ENCODE data around the gene ANKRD6. TPM values are rescaled to one million over a fixed set of nuclear protein-coding genes. Genes with fewer than 3 reads are reported as not detected.
"Not testable (repeated sequence)": the region's sequence is repeated elsewhere in the genome, so short reads cannot be mapped to it uniquely, and the experiment has no call there.

The ANKRD6 gene
- total RNA-seq, 2 experiments from 2014 or later: 3.3 to 4.8 TPM

GRCh38 chr6:89641581-89641980 is 208.6 kb downstream of the ANKRD6 start:
- H3K27ac Mint-ChIP-seq, H3K4me3 Mint-ChIP-seq, H3K9me3 Mint-ChIP-seq, POLR2A ChIA-PET, H3K27me3 Mint-ChIP-seq, DNase-seq: not testable (repeated sequence)
- H3K4me1 Mint-ChIP-seq: peaks cover 28% of the 10 kb centered on the region
- H3K36me3 Mint-ChIP-seq (ENCODE audit: low read depth): peaks cover 49% of the 10 kb centered on the region
- CTCF ChIA-PET: interaction anchor here (0.5 to 1.9 kb wide), 2 partner anchors 10 to 562 kb away, joined by 4 to 6 read pairs; no protein-coding TSS in a partner anchor

DNA sequence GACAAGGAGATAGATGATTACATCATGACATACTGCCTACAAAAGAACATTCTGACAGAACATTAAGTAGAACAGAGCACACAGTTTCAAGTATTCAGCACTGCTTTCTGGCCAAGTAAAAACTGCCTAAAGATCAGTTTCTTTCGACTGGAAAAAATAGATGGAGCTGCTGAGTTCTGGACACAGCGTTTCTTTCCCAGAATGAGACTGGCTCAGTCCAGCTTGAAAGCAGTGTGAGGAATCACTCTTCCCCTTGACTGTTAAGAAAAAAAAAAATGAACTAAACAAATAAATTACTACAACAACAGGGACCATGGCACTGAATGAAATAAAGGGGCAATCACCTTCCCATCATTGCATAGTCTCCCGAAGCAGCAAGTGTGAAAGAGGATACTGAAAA is 210.0 kb downstream of the ANKRD6 start:
- CTCF ChIA-PET: interaction anchor here (0.5 to 1.9 kb wide), 4 partner anchors 11 to 293 kb away, joined by 3 to 6 read pairs (median 4); no protein-coding TSS in a partner anchor
- Mint-ChIP-seq H3K27me3 (no peaks in the 10 kb centered on the region), H3K9me3 (no peaks in the 10 kb centered on the region), H3K4me1 (peaks cover 19% of the 10 kb centered on the region), H3K27ac (no peak overlapping the region), H3K4me3 (no peak overlapping the region), H3K36me3 (ENCODE audit: low read depth) (peaks cover 49% of the 10 kb centered on the region)
- DNase-seq: no peak
- POLR2A ChIA-PET: no interaction called here

DNA sequence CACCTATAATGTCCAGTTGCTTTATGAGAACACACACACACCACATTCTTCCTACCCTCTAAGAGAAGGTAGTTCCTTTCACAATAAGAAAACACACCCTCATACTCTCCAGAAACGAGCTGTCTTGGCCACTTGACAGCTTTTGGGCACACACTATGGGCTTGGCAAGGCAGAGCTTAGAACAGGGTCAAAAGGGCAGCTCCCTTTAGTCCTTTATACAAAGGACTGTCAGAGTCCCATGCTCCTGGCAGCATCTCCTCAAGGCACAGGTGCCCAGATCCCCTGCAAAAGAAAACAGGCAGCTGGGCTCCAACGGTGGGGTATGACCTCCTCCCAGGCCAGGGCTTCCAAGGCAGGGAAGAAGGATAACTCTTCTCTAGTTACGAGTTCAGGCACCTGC is 210.5 kb downstream of the ANKRD6 start:
- no peaks in the 10 kb centered on the region for H3K9me3 Mint-ChIP-seq
- DNase-seq: no peak

DNA sequence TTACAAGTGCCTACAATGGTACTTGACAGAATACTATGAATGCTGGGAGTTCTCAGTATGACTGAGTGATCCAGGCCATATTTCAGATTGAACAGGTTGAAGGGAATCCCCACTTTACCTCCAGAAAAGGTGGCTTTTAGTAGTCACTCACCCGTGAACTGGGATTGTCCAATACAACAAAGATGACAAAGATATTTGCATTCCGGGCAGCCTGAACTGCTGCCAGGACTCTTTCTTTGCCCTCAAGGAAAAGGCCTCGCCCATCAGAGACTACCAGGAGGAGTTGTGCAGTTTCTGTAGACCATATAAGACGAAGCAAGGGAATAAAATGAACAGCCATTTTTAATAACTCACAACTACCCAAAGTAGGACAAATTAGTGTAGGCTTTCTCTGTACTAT is 211.9 kb downstream of the ANKRD6 start:
- CTCF ChIA-PET: interaction anchor here (0.8 kb wide), 1 partner anchor 23 kb away, joined by 3 read pairs; no protein-coding TSS in a partner anchor
- POLR2A ChIA-PET: no interaction called here
- Mint-ChIP-seq H3K9me3 (no peaks in the 10 kb centered on the region), H3K27me3 (no peaks in the 10 kb centered on the region), H3K4me3 (no peak overlapping the region), H3K4me1 (peaks cover 3% of the 10 kb centered on the region), H3K27ac (no peak overlapping the region), H3K36me3 (ENCODE audit: low read depth) (peaks cover 56% of the 10 kb centered on the region)
- no peak for DNase-seq

More for the DNA sequence above, 210.5 kb downstream of the ANKRD6 start:
- Mint-ChIP-seq H3K4me3 (no peak overlapping the region), H3K27ac (peak overlapping the region; percentile 15), H3K36me3 (ENCODE audit: low read depth) (peaks cover 48% of the 10 kb centered on the region), H3K27me3 (no peaks in the 10 kb centered on the region), H3K4me1 (peaks cover 14% of the 10 kb centered on the region)
- POLR2A ChIA-PET: no interaction called here
- CTCF ChIA-PET: interaction anchor here (1.5 to 1.9 kb wide), 2 partner anchors 11 to 30 kb away, joined by 3 to 6 read pairs; no protein-coding TSS in a partner anchor

DNA sequence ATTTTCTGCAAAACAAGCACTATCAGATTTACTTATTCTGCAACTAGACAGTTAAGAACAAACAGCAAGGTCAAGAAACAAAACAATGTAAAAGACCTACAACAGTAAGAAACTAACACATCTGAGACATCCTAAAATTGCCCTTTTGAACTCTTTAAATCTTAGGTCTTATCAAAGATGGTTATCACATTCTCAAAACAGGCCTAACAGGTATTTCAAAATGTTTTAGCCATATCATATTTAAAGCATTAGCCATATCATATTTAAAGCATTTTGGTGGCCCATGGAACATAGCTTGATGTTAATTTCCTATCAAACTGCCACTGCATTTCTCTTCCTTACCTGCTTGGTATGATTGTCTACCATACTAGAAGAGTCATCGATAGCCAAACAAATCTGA is 216.7 kb downstream of the ANKRD6 start:
- no peaks in the 10 kb centered on the region for H3K27me3 Mint-ChIP-seq
- ChIA-PET POLR2A (no interaction called here), CTCF (interaction anchor here (2.0 kb wide), 1 partner anchor 11 kb away, joined by 5 read pairs; the partner anchor contains the start of gene LYRM2)
- H3K4me1 Mint-ChIP-seq: no peaks in the 10 kb centered on the region
- no peak for DNase-seq
- no peaks in the 10 kb centered on the region for H3K9me3 Mint-ChIP-seq
- H3K4me3 Mint-ChIP-seq: no peak overlapping the region
- peaks cover 62% of the 10 kb centered on the region for H3K36me3 Mint-ChIP-seq (ENCODE audit: low read depth)
- no peak overlapping the region for H3K27ac Mint-ChIP-seq

DNA sequence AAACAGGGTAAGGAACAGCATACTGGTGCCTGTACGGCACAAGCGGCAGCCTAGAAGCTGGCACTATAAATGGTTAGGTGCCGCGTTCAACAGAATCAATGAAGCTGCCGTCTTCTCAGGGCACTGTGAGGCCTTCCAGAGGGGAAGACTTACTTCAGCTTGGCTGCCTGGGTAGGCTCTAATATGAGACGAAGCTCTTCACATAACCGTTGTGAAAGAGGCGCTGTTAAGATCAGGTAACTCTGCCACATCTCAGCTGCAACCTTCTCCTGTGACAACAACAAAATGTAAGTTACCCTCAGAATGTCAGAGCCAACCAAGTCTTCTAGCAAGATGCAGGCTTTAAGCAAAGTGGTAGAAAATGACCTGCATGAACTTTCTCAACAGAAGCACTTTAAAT is 217.6 kb downstream of the ANKRD6 start:
- POLR2A ChIA-PET: no interaction called here

GRCh38 chr6:89655122-89655521 is 222.2 kb downstream of the ANKRD6 start:
- Mint-ChIP-seq H3K27me3 (no peaks in the 10 kb centered on the region), H3K9me3 (no peaks in the 10 kb centered on the region), H3K4me3 (no peak overlapping the region), H3K4me1 (no peaks in the 10 kb centered on the region), H3K36me3 (ENCODE audit: low read depth) (peaks cover 47% of the 10 kb centered on the region), H3K27ac (no peak overlapping the region)
- ChIA-PET POLR2A (no interaction called here), CTCF (interaction anchor here (0.8 kb wide), 1 partner anchor 40 kb away, joined by 5 read pairs; no protein-coding TSS in a partner anchor)
- no peak for DNase-seq

More for the DNA sequence above, 217.6 kb downstream of the ANKRD6 start:
- DNase-seq: no peak
- Mint-ChIP-seq H3K4me1 (no peaks in the 10 kb centered on the region), H3K27ac (no peak overlapping the region), H3K36me3 (ENCODE audit: low read depth) (peaks cover 60% of the 10 kb centered on the region), H3K4me3 (no peak overlapping the region), H3K9me3 (no peaks in the 10 kb centered on the region), H3K27me3 (no peaks in the 10 kb centered on the region)
- CTCF ChIA-PET: interaction anchor here (2.0 kb wide), 1 partner anchor 12 kb away, joined by 5 read pairs; the partner anchor contains the start of gene LYRM2

- H3K27ac Mint-ChIP-seq: no peak overlapping the region
Observed at GRCh38 chr6:89657445-89658158, 224.7 kb downstream of the ANKRD6 start.

DNA sequence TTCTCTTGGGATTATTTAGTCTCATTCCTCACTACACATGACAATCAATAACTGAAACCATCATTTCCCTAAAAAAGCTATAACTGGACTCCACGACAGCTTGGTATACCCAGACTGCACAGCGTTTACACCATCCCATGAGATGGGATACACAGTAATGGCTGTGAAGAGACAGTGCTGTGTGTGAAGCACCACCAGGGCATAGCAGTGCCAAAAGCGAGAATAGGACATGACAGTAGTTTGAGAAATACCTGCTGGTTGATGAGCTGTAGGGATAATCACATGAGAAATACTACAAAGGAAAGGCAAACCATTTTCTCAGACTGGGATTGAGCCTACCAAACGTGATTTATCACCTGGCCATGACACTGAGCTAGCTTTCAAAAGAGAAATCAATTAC is 228.0 kb downstream of the ANKRD6 start:
- Mint-ChIP-seq H3K27ac (no peak overlapping the region), H3K36me3 (ENCODE audit: low read depth) (peaks cover 45% of the 10 kb centered on the region), H3K4me3 (no peak overlapping the region), H3K4me1 (no peaks in the 10 kb centered on the region), H3K9me3 (no peaks in the 10 kb centered on the region), H3K27me3 (no peaks in the 10 kb centered on the region)
- ChIA-PET POLR2A (interaction anchor here (0.5 kb wide), 1 partner anchor 47 kb away, joined by 3 read pairs; no protein-coding TSS in a partner anchor), CTCF (interaction anchor here (1.2 kb wide), 1 partner anchor 103 kb away, joined by 3 read pairs; no protein-coding TSS in a partner anchor)
- DNase-seq: no peak

More at GRCh38 chr6:89657445-89658158, 224.7 kb downstream of the ANKRD6 start:
- CTCF ChIA-PET: interaction anchor here (1.6 kb wide), 1 partner anchor 10 kb away, joined by 4 read pairs; no protein-coding TSS in a partner anchor
- H3K4me1 Mint-ChIP-seq: no peaks in the 10 kb centered on the region
- no peak overlapping the region for H3K4me3 Mint-ChIP-seq
- no peaks in the 10 kb centered on the region for H3K27me3 Mint-ChIP-seq
- POLR2A ChIA-PET: no interaction called here
- DNase-seq: no peak
- peaks cover 47% of the 10 kb centered on the region for H3K36me3 Mint-ChIP-seq (ENCODE audit: low read depth)
- no peaks in the 10 kb centered on the region for H3K9me3 Mint-ChIP-seq

GRCh38 chr6:89661559-89661958 is 228.6 kb downstream of the ANKRD6 start:
- no peak for DNase-seq
- H3K36me3 Mint-ChIP-seq (ENCODE audit: low read depth): peaks cover 47% of the 10 kb centered on the region
- H3K27ac Mint-ChIP-seq: no peak overlapping the region
- H3K4me3 Mint-ChIP-seq: no peak overlapping the region
- no peaks in the 10 kb centered on the region for H3K4me1 Mint-ChIP-seq
- ChIA-PET CTCF (interaction anchor here (1.2 kb wide), 1 partner anchor 102 kb away, joined by 3 read pairs; no protein-coding TSS in a partner anchor), POLR2A (interaction anchor here (0.5 kb wide), 1 partner anchor 47 kb away, joined by 3 read pairs; no protein-coding TSS in a partner anchor)
- H3K27me3 Mint-ChIP-seq: no peaks in the 10 kb centered on the region
- H3K9me3 Mint-ChIP-seq: no peaks in the 10 kb centered on the region

- Mint-ChIP-seq H3K27me3 (no peaks in the 10 kb centered on the region), H3K4me3 (no peak overlapping the region), H3K9me3 (no peaks in the 10 kb centered on the region), H3K27ac (no peak overlapping the region), H3K36me3 (ENCODE audit: low read depth) (peaks cover 47% of the 10 kb centered on the region), H3K4me1 (no peaks in the 10 kb centered on the region)
- no peak for DNase-seq
- ChIA-PET CTCF (interaction anchor here (0.9 kb wide), 1 partner anchor 14 kb away, joined by 4 read pairs; no protein-coding TSS in a partner anchor), POLR2A (no interaction called here)
Observed at GRCh38 chr6:89662659-89663223, 229.8 kb downstream of the ANKRD6 start.

GRCh38 chr6:89667872-89668556 is 235.1 kb downstream of the ANKRD6 start:
- no peak for DNase-seq
- H3K9me3 Mint-ChIP-seq: no peaks in the 10 kb centered on the region
- H3K4me3 Mint-ChIP-seq: no peak overlapping the region
- CTCF ChIA-PET: interaction anchor here (0.6 kb wide), 1 partner anchor 23 kb away, joined by 3 read pairs; no protein-coding TSS in a partner anchor
- no peak overlapping the region for H3K27ac Mint-ChIP-seq
- no peaks in the 10 kb centered on the region for H3K27me3 Mint-ChIP-seq
- H3K4me1 Mint-ChIP-seq: no peaks in the 10 kb centered on the region
- POLR2A ChIA-PET: no interaction called here
- peaks cover 38% of the 10 kb centered on the region for H3K36me3 Mint-ChIP-seq (ENCODE audit: low read depth)
